Right hindlimb (tissue), 1 donor: Measurements from ENCODE around the gene MYRF.
A peak's percentile ranks its signal among the peaks of the same experiment; 100 is the strongest.

ENCODE experiments used
- DNase-seq: peaks from one replicate; pipeline ENCODE4 v3.0.0-alpha.2; 2018

Gene MYRF

DNA sequence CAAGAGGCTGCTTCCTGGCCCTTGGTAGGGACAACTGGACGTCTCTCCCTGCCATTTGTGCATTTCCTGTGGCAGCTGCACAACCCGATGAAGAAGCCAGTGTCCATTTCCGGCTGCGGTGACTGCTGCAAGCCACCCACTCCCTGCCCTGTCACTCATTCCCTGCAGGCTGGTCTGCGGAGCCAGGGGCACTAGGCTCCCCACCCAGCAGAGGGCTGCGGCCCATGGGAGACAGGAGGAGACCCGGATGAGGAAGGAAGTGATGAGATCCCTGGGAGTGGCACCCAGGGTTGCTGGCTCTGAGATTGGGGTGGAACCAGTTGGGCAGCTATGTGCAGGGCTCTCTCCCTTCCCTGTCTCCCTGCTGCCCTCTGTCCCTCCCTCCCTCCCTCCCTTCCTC is 10.0 kb upstream of the MYRF start:
- no peak for DNase-seq

DNA sequence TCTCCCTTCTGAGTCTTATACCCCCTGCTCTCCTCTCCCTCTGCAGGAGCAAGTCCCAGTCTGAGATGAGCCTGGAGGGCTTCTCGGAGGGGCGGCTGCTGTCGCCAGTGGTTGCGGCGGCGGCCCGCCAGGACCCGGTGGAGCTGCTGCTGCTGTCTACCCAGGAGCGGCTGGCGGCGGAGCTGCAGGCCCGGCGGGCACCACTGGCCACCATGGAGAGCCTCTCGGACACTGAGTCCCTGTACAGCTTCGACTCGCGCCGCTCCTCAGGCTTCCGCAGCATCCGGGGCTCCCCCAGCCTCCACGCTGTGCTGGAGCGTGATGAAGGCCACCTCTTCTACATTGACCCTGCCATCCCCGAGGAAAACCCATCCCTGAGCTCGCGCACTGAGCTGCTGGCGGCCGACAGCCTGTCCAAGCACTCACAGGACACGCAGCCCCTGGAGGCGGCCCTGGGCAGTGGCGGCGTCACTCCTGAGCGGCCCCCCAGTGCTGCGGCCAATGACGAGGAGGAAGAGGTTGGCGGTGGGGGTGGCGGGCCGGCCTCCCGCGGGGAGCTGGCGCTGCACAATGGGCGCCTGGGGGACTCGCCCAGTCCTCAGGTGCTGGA is 8.8 kb upstream of the MYRF start:
- no peak for DNase-seq

DNA sequence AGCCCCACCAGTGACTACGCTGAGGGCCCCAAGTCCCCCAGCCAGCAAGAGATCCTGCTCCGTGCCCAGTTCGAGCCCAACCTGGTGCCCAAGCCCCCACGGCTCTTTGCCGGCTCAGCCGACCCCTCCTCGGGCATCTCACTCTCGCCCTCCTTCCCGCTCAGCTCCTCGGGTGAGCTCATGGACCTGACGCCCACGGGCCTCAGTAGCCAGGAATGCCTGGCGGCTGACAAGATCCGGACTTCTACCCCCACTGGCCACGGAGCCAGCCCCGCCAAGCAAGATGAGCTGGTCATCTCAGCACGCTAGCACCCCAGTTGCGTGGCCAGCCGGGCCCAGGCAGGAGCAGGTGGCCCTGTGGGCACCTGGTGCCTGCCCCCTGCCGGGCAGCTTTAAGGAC is 8.3 kb upstream of the MYRF start:
- DNase-seq = no peak

- DNase-seq = no peak
These were observed 7.8 kb upstream of the MYRF start for GRCh38 chr11:61744609-61745156.

- DNase-seq = no peak
These were observed 6.5 kb upstream of the MYRF start for GRCh38 chr11:61745781-61746441.

- no peak for DNase-seq
These were observed 5.8 kb upstream of the MYRF start for GRCh38 chr11:61746442-61747191.

- DNase-seq = peak; percentile 59
These were observed 5.1 kb upstream of the MYRF start for GRCh38 chr11:61747192-61747966.

GRCh38 chr11:61747967-61748285 is 4.5 kb upstream of the MYRF start:
- DNase-seq = no peak

- DNase-seq = peak; percentile 62
These were observed 2.7 kb upstream of the MYRF start for GRCh38 chr11:61749591-61750217.

GRCh38 chr11:61750631-61751273 is 1.7 kb upstream of the MYRF start:
- DNase-seq = no peak

- DNase-seq = no peak
These were observed 1.1 kb upstream of the MYRF start for GRCh38 chr11:61751384-61751783.

DNA sequence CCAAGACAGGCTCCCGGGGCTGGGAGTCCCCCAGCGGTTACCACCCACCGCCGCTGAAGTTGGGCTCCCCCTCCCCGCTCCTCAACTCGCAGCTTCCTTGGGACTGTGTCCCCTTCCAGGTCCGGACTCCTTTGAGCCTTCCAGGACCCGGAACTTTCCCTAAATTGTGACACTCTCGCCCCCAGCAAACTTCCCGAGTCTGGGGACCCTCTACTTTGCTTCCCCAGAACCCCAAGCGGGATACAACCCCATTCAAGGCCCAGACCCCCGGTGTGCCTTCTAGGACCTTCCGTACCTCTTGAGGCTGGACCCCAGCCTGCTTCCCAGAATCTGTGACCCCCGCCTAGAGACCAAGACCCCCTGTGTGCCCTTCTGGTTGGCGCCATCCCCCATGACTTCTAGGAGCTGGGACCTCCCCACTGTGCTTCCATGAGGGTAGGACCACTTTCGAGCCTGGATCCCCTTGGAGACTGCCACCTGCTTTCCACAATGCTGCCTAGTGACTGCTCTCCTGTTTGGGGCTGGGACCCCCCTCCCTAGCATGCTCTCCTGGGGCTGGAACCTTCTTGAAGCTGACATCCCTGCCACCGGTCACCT is 587 bp downstream of the MYRF start:
- no peak for DNase-seq

DNA sequence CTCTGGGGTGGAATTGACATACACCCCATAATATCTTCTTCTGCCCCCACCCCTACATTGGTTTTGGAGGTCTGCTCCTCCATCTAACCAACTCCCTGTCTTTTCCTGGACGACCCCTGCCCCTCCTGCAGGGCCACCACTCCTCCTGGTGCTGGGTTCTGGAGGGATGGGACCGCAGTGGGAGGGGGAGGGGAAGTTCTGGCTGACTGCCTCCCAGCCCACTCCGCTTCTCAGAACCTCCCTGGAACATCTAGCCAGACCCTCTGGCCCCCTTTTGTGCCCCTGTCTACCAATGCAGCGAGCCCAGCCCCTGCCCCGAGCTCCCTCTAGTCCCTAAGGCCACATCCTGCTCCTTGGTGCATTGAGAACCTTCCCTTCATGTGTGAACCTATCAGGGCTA is 1.2 kb downstream of the MYRF start:
- DNase-seq = no peak

GRCh38 chr11:61754534-61755482 is 2.4 kb downstream of the MYRF start:
- DNase-seq = no peak

GRCh38 chr11:61756147-61756451 is 3.7 kb downstream of the MYRF start:
- no peak for DNase-seq

GRCh38 chr11:61756452-61757212 is 4.2 kb downstream of the MYRF start:
- no peak for DNase-seq

GRCh38 chr11:61757213-61757862 is 4.9 kb downstream of the MYRF start:
- no peak for DNase-seq

- DNase-seq = no peak
These were observed 8.5 kb downstream of the MYRF start for GRCh38 chr11:61760946-61761345.

GRCh38 chr11:61761440-61762222 is 9.2 kb downstream of the MYRF start:
- DNase-seq = no peak
